Measurements from ENCODE around the gene KCNK2. TPM values are rescaled to one million over a fixed set of nuclear protein-coding genes. Genes with fewer than 3 reads are reported as not detected.

Gene KCNK2
- total RNA-seq, 1 donor = not detected

DNA sequence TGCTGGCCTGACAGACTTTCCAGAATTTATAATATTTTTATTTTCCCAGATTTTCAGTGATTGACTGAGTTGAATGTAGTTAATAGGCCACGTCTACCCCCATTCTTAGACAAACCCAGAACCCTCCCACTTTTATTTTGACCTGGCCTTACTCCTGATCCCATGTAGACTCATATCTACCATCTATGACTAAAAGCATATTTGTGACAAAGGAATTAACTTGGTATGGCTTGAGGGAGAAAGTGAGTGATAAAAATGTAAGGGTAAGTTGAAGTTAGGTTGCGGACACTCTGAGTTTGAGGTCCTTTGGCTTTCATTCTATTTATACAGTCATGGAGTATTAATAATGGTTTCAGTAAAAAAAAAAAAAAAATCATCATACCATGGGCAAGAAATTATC, 168.4 kb downstream of the KCNK2 start:
- no peak for DNase-seq (ENCODE audit: low read depth in 2 of 3, low spot score in 2 of 3)

GRCh38 chr1:215251428-215251827, 168.9 kb downstream of the KCNK2 start:
- DNase-seq (ENCODE audit: low read depth in 2 of 3, low spot score in 2 of 3) = no peak

GRCh38 chr1:215252164-215252563, 169.6 kb downstream of the KCNK2 start:
- no peak for DNase-seq (ENCODE audit: low read depth in 2 of 3, low spot score in 2 of 3)

DNA sequence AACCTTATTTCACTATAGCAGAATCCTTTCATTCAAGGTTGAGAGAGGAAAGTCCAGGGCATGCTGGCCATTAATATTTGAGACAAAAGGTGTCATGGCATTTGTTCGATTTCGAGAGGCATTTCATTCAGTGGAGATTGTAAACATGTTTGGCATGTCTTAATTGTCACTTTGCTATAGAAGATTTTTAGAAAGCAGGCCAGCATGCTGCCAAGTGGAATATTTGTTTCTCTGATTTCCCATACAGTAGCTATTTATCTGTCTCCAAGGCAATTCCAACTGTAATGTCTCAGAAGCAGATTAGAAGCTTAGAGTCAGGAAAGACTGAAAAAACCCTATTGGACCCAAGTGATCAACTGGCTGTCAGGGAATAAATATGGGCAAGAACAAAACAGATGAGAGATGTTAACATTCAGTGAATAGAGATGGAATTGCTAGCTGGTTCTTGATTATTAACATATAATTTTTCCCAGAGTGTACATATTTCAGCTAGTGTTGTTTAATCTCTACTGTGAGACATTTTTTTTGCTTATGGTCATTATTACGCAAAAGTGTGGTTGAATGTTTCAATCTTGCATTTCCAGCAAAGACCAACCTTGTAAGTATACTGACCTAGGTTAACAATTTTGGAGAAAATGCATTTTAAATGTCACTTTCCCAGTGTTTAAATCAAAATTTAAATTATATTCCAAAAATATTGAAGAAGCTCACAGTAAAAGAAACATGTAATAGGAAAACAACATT, 174.6 kb downstream of the KCNK2 start:
- no peak for DNase-seq (ENCODE audit: low read depth in 2 of 3, low spot score in 2 of 3)

DNA sequence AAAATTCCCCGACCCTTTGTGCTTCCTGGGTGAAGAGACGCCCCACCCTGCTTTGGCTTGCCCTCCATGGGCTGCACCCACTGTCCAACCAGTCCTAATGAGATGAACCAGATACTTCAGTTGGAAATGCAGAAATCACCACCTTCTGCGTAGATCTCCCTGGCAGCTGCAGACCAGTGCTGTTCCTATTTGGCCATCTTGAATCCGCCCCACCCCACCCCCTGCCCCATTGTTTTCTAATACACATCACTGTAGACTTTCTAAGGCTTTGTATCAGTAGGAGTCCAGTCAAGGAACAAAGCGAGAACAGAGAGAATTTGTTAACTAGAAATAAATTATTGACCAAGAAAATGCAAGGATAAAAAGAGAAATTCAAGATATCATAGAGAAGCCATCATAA, 178.2 kb downstream of the KCNK2 start:
- no peak for DNase-seq (ENCODE audit: low read depth in 2 of 3, low spot score in 2 of 3)

GRCh38 chr1:215262106-215262505, 179.6 kb downstream of the KCNK2 start:
- no peak for DNase-seq (ENCODE audit: low read depth in 2 of 3, low spot score in 2 of 3)

GRCh38 chr1:215263636-215264035, 181.1 kb downstream of the KCNK2 start:
- no peak for DNase-seq (ENCODE audit: low read depth in 2 of 3, low spot score in 2 of 3)

DNA sequence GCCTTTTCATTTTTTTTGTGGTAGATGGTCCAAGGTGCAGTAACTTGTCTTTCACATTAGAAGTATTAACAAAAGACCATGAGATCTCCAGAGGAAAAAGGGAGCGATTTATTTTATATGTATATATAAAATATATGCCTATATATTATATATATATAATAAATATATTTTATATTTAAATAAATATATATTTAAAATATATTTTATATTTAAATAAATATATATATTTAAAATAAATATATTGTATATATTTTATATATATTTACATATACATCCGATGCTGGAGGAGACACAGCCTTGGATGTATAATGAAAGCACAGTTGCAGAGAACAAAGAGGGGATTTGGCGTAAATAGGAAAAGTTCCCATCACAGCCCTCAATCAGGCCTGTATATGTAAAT, 182.1 kb downstream of the KCNK2 start:
- DNase-seq (ENCODE audit: low read depth in 2 of 3, low spot score in 2 of 3) = no peak

- no peak for DNase-seq (ENCODE audit: low read depth in 2 of 3, low spot score in 2 of 3)
These were observed 185.0 kb downstream of the KCNK2 start for GRCh38 chr1:215267495-215267894.

- no peak for DNase-seq (ENCODE audit: low read depth in 2 of 3, low spot score in 2 of 3)
These were observed 187.4 kb downstream of the KCNK2 start for GRCh38 chr1:215269955-215270354.

DNA sequence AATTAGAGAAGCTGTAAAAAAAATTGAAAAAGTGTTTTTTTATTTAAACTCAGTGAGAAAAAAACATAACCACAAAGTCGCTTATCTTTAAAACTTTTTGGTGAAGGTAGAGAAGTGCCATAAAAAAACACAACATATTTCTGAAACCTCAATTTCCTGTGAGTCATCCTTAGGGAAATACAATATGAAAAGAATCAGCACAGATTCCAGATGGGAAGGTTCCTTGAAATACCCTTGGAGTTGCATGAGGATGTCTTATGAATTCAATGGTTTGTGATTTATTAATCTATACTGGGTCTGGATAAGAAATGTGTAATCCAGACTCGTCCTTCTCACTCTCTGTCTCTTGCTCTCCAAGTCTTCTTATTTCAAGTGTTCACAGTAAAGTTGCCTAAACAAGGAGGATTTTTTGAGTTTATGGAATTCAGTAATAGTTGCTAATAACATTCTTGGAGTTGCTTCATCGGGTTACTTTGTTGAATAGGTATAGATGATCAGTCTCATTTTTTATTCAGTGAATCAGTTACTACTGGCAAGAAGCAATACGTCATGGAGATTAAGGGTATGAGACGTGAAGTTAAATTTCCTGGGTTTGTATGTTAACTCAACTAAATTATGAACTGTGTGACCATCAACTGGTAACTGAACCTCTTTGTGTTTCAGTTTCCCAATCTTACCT, 191.4 kb downstream of the KCNK2 start:
- no peak for DNase-seq (ENCODE audit: low read depth in 2 of 3, low spot score in 2 of 3)

- no peak for DNase-seq (ENCODE audit: low read depth in 2 of 3, low spot score in 2 of 3)
These were observed 194.0 kb downstream of the KCNK2 start for GRCh38 chr1:215276582-215276981.

DNA sequence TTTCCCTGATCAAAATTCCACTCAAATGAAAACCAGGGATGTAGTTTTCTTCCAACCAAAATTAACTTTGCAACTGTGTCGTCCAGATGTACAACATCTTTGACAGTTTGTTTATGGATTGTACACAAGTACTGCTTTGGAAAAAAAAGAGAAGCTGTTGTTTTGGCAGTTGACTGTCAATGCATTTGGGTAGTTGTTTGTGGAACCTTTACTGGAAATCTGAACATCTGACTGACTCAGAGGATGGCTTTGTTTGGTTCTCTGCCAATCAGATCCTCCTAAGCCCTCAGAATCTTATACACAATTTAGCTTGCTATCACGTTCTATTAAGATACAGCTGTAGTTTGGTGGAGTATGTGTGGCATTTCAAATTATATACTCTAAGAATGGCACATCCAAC, 195.0 kb downstream of the KCNK2 start:
- DNase-seq (ENCODE audit: low read depth in 2 of 3, low spot score in 2 of 3) = no peak

- no peak for DNase-seq (ENCODE audit: low read depth in 2 of 3, low spot score in 2 of 3)
These were observed 197.1 kb downstream of the KCNK2 start for GRCh38 chr1:215279682-215280081.

DNA sequence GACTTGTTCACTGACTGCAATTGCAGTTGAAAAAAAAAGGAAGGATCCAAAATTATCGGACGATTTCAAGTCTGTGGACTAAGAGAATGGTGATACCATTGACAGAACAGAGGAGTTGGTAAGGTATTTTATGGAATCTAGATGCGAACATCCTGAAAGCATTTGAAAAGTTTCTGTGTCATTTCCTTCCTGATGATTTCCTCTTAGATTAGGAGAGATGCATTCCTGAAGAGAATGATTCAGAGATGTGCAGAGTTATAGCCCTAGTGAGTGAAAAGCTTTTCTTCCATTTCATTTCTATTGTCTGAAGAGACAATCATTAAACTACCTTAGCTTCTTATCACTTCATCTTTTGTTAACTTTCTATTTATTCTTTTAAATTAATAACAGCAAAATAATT, 200.0 kb downstream of the KCNK2 start:
- no peak for DNase-seq (ENCODE audit: low read depth in 2 of 3, low spot score in 2 of 3)

GRCh38 chr1:215285013-215285800, 202.7 kb downstream of the KCNK2 start:
- no peak for DNase-seq (ENCODE audit: low read depth in 2 of 3, low spot score in 2 of 3)
